GM12878 (cell line): ENCODE results near the gene GFPT1. TPM values are rescaled to one million over a fixed set of nuclear protein-coding genes. Genes with fewer than 3 reads are reported as not detected.

Experiments used
- ATAC-seq: fragments of 200-7000 bp; cut with Tn5 transposase; 3 replicates; pipeline ENCODE4 v1.9.1; 2020; ENCODE audit warnings: mild to moderate bottlenecking, moderate library complexity
- BruUV-seq: library from RNA; stranded (reverse); fragments of 400-500 nt; replicated peaks from 2 replicates; lab custom pipeline; 2021; lab: Mats Ljungman, UMichigan
- CTCF ChIA-PET: fragments of 300-600 bp; sonication (Branson Sonifier 250); formaldehyde crosslinking; extraction: SDS; loops from one replicate; lab custom pipeline; 2021; ENCODE audit warnings: inconsistent platforms; lab: Yijun Ruan, JAX
- POLR2A ChIA-PET: fragments of 350-600 bp; formaldehyde crosslinking; extraction: SDS; loops from one replicate; lab custom pipeline; 2021; ENCODE audit warnings: inconsistent platforms; lab: Charles Lee
- RAD21 ChIA-PET: fragments of 300-600 bp; sonication (Branson Sonifier 250); formaldehyde crosslinking; loops from one replicate; lab custom pipeline; 2023; ENCODE audit warnings: antibody characterized with exemption; ENCODE audit not compliant: unreplicated experiment; lab: Charles Lee
- SMC1A ChIA-PET: fragments of 300-600 bp; sonication (Branson Sonifier 250); formaldehyde crosslinking; loops from one replicate; lab custom pipeline; 2023; ENCODE audit not compliant: unreplicated experiment, uncharacterized antibody; lab: Charles Lee
- DNase-seq: peaks from one replicate; pipeline ENCODE4 v3.0.0-alpha.2; 2011; ENCODE audit warnings: low read depth, low spot score
- FAIRE-seq: peaks from 3 replicates; lab custom pipeline; 2011; peaks lifted over from hg19 to GRCh38; lab: Jason Lieb, UNC
- H2AFZ ChIP-seq: 2 replicates; pipeline ENCODE4 v1.6.0; 2011; ENCODE audit warnings: low read depth, low read length, control low read depth; ENCODE audit not compliant: control insufficient read depth
- H3K27ac ChIP-seq: 2 replicates; pipeline ENCODE4 v1.5.1; 2011; ENCODE audit warnings: control low read depth; ENCODE audit not compliant: control insufficient read depth, insufficient read depth
- H3K27me3 ChIP-seq, 2 experiments: replicated peaks in 1 of 2; 2 replicates each; pipeline versions ENCODE4 v1.6.0 to v1.6.1; 2011; ENCODE audit warnings: low read length in 1 of 2; ENCODE audit not compliant: control insufficient read depth in 2 of 2, insufficient read depth in 2 of 2
- H3K36me3 ChIP-seq, 2 experiments: 2 replicates each; pipeline ENCODE4 v1.5.1; 2011; ENCODE audit warnings: low read length in 1 of 2; ENCODE audit not compliant: control insufficient read depth in 2 of 2, insufficient read depth in 2 of 2
- H3K4me1 ChIP-seq: 2 replicates; pipeline ENCODE4 v1.6.1; 2011; ENCODE audit warnings: mild to moderate bottlenecking, low read length, moderate library complexity, mixed read lengths; ENCODE audit not compliant: control insufficient read depth, insufficient read depth
- H3K4me2 ChIP-seq: 2 replicates; pipeline ENCODE4 v1.6.0; 2011; ENCODE audit warnings: control low read depth; ENCODE audit not compliant: control insufficient read depth, insufficient read depth
- H3K4me3 ChIP-seq: fragments of 200-600 bp; sonication (generic); 2 replicates; pipeline ENCODE4 v1.5.1; 2016
- H3K79me2 ChIP-seq: 2 replicates; pipeline ENCODE4 v1.6.0; 2011; ENCODE audit warnings: low read length; ENCODE audit not compliant: control insufficient read depth, insufficient read depth
- H3K9ac ChIP-seq: 2 replicates; pipeline ENCODE4 v1.8.0; 2011; ENCODE audit warnings: low read length, control low read depth, mixed read lengths; ENCODE audit not compliant: control insufficient read depth, insufficient read depth
- H3K9me3 ChIP-seq: replicated peaks from 3 replicates; pipeline ENCODE4 v1.5.1; 2011; ENCODE audit warnings: mild to moderate bottlenecking, low read length; ENCODE audit not compliant: control insufficient read depth, insufficient read depth
- H4K20me1 ChIP-seq: 2 replicates; pipeline ENCODE4 v1.6.0; 2011; ENCODE audit not compliant: control insufficient read depth, insufficient read depth
- CBX5 ChIP-seq: sonication (generic); IDR thresholded peaks from 2 replicates; pipeline ENCODE4 v1.6.1; 2016; ENCODE audit warnings: low read depth, moderate library complexity, mild to moderate bottlenecking, inconsistent platforms
- CHD1 ChIP-seq: IDR thresholded peaks from 2 replicates; pipeline ENCODE4 v1.6.1; 2012; ENCODE audit warnings: low read depth, low read length, improper control_type of control experiment
- CHD2 ChIP-seq: IDR thresholded peaks from 2 replicates; pipeline ENCODE4 v1.6.1; 2011; ENCODE audit warnings: low read depth, low read length, improper control_type of control experiment, borderline replicate concordance
- ESRRA ChIP-seq: IDR thresholded peaks from 2 replicates; pipeline ENCODE4 v1.6.1; 2012; ENCODE audit warnings: mild to moderate bottlenecking, low read length, improper control_type of control experiment
- GATAD2B ChIP-seq: fragments of 450-650 bp; conservative IDR thresholded peaks from 2 replicates; pipeline ENCODE4 v1.6.1; 2017; ENCODE audit warnings: low read depth, mild to moderate bottlenecking, moderate library complexity
- HDAC6 ChIP-seq: fragments of 200-600 bp; sonication (generic); IDR thresholded peaks from one replicate; pipeline ENCODE4 v1.8.0; 2017; ENCODE audit warnings: antibody characterized with exemption; ENCODE audit not compliant: unreplicated experiment
- KAT2A ChIP-seq: conservative IDR thresholded peaks from 2 replicates; pipeline ENCODE4 v1.6.1; 2011; ENCODE audit warnings: low read depth, low read length; ENCODE audit not compliant: control insufficient read depth
- MYB ChIP-seq: fragments of 150-350 bp; IDR thresholded peaks from 2 replicates; pipeline ENCODE4 v1.6.1; 2014; ENCODE audit warnings: mild to moderate bottlenecking, low read depth, low read length, borderline replicate concordance
- NFIC ChIP-seq: IDR thresholded peaks from 2 replicates; pipeline ENCODE4 v1.6.1; 2012; ENCODE audit warnings: low read depth, mild to moderate bottlenecking, inconsistent platforms, low read length, moderate library complexity
- POLR2AphosphoS2 ChIP-seq: IDR thresholded peaks from 2 replicates; pipeline ENCODE4 v1.6.1; 2011; ENCODE audit warnings: low read depth, mild to moderate bottlenecking, low read length, improper control_type of control experiment, moderate library complexity
- WGBS: methylation state at CpG from one replicate; pipeline ENCODE4 v1.1.6; 2016; ENCODE audit warnings: low lambda C conversion rate; ENCODE audit not compliant: insufficient replicate concordance, insufficient coverage; ENCODE audit errors: missing lambda C conversion rate; 5-methylcytosine and 5-hydroxymethylcytosine counted together
- in situ Hi-C: fragments of 300-500 bp; cut with MboI; formaldehyde crosslinking; loops from 9 replicates; pipeline ENCODE4 v1.14.3; 2018; ENCODE audit warnings: mixed read lengths
- intact Hi-C: fragments of 100-400 bp; cut with micrococcal nuclease; formaldehyde crosslinking; loops from one replicate; pipeline ENCODE4 v1.14.2; 2022; ENCODE audit not compliant: unreplicated experiment
- polyA plus RNA-seq, 11 experiments: library from polyadenylated mRNA; depleted of rRNA in 4 of 11; unstranded in 6 of 11; stranded (reverse) in 5 of 11; fragments of >200 nt; fragmentation: Nextera tagmentation in 4 of 11; fragmentation: Illumina TruSeq in 1 of 11; extraction: Ambion mirVana in 4 of 11; extraction: Trizol in 1 of 11; gene quantifications; 1 replicate in 1 of 11; 2 replicates in 10 of 11; pipeline versions ENCODE4 v1.2.1 to v1.2.3, GENCODE V29; 2011 to 2016; ENCODE audit warnings: inconsistent platforms in 2 of 11, missing spikeins in 2 of 11, low read depth in 1 of 11
- total RNA-seq, 4 experiments: library from RNA; depleted of rRNA in 3 of 4; stranded (reverse); fragments of >200 nt in 3 of 4; fragmentation: Illumina TruSeq in 1 of 4; extraction: Trizol in 1 of 4; gene quantifications; 2 replicates each; pipeline versions ENCODE4 v1.2.1 to v1.2.3, GENCODE V29; 2013 to 2021
- TF ChIP-seq, protein P1 (sequence below): IDR thresholded peaks from 2 replicates; pipeline ENCODE4 v1.6.1; 2012; ENCODE audit warnings: mild to moderate bottlenecking, low read depth, low read length
- TF ChIP-seq, protein P2 (sequence below): IDR thresholded peaks from 2 replicates; pipeline ENCODE4 v1.6.1; 2012; ENCODE audit warnings: low read depth, low read length, improper control_type of control experiment
- TF ChIP-seq, protein P3 (sequence below): IDR thresholded peaks from 2 replicates; pipeline ENCODE4 v1.6.1; 2012; ENCODE audit warnings: low read depth, low read length, improper control_type of control experiment

The GFPT1 gene
- total and polyA plus RNA-seq, 10 of the 15 experiments (the other 5 are each of a cell fraction or from before 2014, with no cell fraction given): 10.1 to 95.2 (median 24.5) TPM

DNA sequence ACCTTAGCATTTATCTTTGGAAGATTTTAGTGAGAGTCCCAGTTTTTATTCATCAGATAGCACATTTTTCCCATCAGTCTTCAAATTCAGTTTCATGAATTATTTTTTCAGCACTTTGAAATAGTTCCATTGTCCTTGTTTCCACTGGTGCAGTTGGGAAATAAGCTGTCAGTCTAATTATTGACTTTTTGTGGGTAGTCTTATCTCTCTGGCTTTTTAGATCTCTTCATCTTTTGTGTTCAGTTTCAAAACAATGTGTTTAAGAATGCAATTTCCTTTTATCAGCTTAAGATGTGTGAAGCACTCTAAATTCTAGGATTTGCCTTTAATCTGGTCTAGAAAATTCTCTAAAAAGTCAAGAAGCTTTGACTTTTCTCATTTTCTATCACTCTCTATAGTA is 70.5 kb downstream of the GFPT1 start:
- peaks cover 0 to 8% of the 10 kb centered on the region in 2 experiments; a peak in 1 of 4 replicates for H3K36me3 ChIP-seq
- CTCF ChIA-PET: no interaction called here
- no peaks in the 10 kb centered on the region for H3K79me2 ChIP-seq
- intact Hi-C loops (no loop called here), in situ Hi-C loops (no loop called here)
- ATAC-seq (no peak), FAIRE-seq (no peak), DNase-seq (no peak)
- H3K4me3 ChIP-seq: no peak overlapping the region
- no peaks in the 10 kb centered on the region for H3K4me1 ChIP-seq
- no peaks in the 10 kb centered on the region for H3K27me3 ChIP-seq
- SMC1A ChIA-PET: no interaction called here
- no peak overlapping the region for H3K9ac ChIP-seq
- no peak overlapping the region for H2AFZ ChIP-seq
- H3K27ac ChIP-seq: no peak overlapping the region
- RAD21 ChIA-PET: no interaction called here
- POLR2A ChIA-PET: no interaction called here
- no peaks in the 10 kb centered on the region; the same call in 2 of the 3 replicates for H3K9me3 ChIP-seq
- no peak for TF ChIP-seq MYB
- TF ChIP-seq ESRRA: no peak
- 0 out of 2 replicates have a peak, but pooled peaks have one; percentile 25 for TF ChIP-seq CBX5
- no TSS peak for BruUV-seq
- H4K20me1 ChIP-seq: no peaks in the 10 kb centered on the region
- no peak overlapping the region for H3K4me2 ChIP-seq

DNA sequence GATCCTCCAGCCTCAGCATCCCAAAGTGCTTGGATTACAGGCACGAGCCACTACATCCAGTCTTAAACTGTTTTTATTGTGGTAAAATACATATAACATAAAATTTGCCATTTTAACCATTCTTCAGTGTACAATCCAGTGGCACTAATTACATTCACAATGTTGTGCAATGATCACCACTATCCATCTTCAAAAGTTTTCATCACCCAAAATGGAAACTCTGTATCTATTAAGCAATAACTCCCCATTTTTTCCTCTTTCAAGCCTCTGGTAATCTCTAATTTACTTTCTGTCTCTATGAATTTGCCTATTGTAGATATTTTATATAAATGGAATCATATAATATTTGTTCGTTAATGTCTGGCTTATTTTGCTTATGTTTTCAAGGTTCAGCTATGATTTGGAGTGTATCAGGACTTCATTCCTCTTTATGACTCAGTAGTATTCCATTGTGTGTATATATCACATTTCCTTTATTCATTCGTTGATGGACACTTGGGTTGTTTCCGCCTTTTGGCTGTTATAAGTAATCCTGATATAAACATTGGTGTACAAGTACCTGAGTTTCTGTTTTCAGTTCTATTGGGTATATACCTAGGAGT is 71.8 kb downstream of the GFPT1 start:
- CTCF ChIA-PET: interaction anchor here (0.9 kb wide), 1 partner anchor 301 kb away, joined by 3 read pairs; no protein-coding TSS in a partner anchor
- no peak for TF ChIP-seq NFIC
- TF ChIP-seq GATAD2B: no peak
- TF ChIP-seq KAT2A: no peak
- TF ChIP-seq, protein P1, sequence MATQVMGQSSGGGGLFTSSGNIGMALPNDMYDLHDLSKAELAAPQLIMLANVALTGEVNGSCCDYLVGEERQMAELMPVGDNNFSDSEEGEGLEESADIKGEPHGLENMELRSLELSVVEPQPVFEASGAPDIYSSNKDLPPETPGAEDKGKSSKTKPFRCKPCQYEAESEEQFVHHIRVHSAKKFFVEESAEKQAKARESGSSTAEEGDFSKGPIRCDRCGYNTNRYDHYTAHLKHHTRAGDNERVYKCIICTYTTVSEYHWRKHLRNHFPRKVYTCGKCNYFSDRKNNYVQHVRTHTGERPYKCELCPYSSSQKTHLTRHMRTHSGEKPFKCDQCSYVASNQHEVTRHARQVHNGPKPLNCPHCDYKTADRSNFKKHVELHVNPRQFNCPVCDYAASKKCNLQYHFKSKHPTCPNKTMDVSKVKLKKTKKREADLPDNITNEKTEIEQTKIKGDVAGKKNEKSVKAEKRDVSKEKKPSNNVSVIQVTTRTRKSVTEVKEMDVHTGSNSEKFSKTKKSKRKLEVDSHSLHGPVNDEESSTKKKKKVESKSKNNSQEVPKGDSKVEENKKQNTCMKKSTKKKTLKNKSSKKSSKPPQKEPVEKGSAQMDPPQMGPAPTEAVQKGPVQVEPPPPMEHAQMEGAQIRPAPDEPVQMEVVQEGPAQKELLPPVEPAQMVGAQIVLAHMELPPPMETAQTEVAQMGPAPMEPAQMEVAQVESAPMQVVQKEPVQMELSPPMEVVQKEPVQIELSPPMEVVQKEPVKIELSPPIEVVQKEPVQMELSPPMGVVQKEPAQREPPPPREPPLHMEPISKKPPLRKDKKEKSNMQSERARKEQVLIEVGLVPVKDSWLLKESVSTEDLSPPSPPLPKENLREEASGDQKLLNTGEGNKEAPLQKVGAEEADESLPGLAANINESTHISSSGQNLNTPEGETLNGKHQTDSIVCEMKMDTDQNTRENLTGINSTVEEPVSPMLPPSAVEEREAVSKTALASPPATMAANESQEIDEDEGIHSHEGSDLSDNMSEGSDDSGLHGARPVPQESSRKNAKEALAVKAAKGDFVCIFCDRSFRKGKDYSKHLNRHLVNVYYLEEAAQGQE: no peak
- TF ChIP-seq, protein P2, sequence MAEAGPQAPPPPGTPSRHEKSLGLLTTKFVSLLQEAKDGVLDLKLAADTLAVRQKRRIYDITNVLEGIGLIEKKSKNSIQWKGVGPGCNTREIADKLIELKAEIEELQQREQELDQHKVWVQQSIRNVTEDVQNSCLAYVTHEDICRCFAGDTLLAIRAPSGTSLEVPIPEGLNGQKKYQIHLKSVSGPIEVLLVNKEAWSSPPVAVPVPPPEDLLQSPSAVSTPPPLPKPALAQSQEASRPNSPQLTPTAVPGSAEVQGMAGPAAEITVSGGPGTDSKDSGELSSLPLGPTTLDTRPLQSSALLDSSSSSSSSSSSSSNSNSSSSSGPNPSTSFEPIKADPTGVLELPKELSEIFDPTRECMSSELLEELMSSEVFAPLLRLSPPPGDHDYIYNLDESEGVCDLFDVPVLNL: no peak
- no peak for TF ChIP-seq HDAC6
- no peak for TF ChIP-seq CHD1
- no peak for TF ChIP-seq POLR2AphosphoS2
- TF ChIP-seq, protein P3, sequence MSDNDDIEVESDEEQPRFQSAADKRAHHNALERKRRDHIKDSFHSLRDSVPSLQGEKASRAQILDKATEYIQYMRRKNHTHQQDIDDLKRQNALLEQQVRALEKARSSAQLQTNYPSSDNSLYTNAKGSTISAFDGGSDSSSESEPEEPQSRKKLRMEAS: no peak
- TF ChIP-seq CHD2: no peak

More for the DNA sequence above, 71.8 kb downstream of the GFPT1 start:
- Histone ChIP-seq H3K79me2 (no peaks in the 10 kb centered on the region), H3K4me1 (no peaks in the 10 kb centered on the region), H3K9ac (no peak overlapping the region), H3K27me3 (no peaks in the 10 kb centered on the region), H4K20me1 (no peaks in the 10 kb centered on the region), H3K27ac (no peak overlapping the region), H3K9me3 (no peaks in the 10 kb centered on the region; the same call in 2 of the 3 replicates), H3K4me3 (no peak overlapping the region), H2AFZ (no peak overlapping the region), H3K36me3 (peaks cover 0 to 6% of the 10 kb centered on the region in 2 experiments; a peak in 1 of 4 replicates), H3K4me2 (no peak overlapping the region)
- TSS peak; percentile 14 for BruUV-seq
- in situ Hi-C loops: no loop called here
- FAIRE-seq (no peak), ATAC-seq (no peak), DNase-seq (no peak)
- intact Hi-C loops: no loop called here
- ChIA-PET RAD21 (no interaction called here), POLR2A (no interaction called here), SMC1A (no interaction called here)
- WGBS: 98% methylated on average over 4 of the region's 4 CpGs
